HG03045 (cell line): Measurements from ENCODE around the gene KRT27.
"Not testable (repeated sequence)": the region's sequence is repeated elsewhere in the genome, so short reads cannot be mapped to it uniquely, and the experiment has no call there.

Experiments used
- ATAC-seq: cut with Tn5 transposase; IDR thresholded peaks from one replicate; pipeline ENCODE4 v1.9.1; 2021; ENCODE audit warnings: mild to moderate bottlenecking, moderate library complexity; ENCODE audit not compliant: unreplicated experiment

The KRT27 gene

GRCh38 chr17:40760105-40761016 lies 22.0 kb downstream of the KRT27 start:
- no peak for ATAC-seq

GRCh38 chr17:40755231-40755630 lies 27.1 kb downstream of the KRT27 start, which contains the start of gene KRT25:
Gene KRT25 (minus strand): TSS chr17:40755331. CDS start chr17:40755271, 60 bp downstream.
- ATAC-seq: no peak

GRCh38 chr17:40753804-40754203 lies 28.5 kb downstream of the KRT27 start:
- ATAC-seq: no peak

- ATAC-seq: no peak
These were observed 31.3 kb downstream of the KRT27 start for GRCh38 chr17:40751065-40751464.

- no peak for ATAC-seq
These were observed 32.0 kb downstream of the KRT27 start for GRCh38 chr17:40750391-40750790.

- ATAC-seq: not testable (repeated sequence)
These were observed 33.7 kb downstream of the KRT27 start for GRCh38 chr17:40748666-40749065.

- no peak for ATAC-seq
These were observed 43.8 kb downstream of the KRT27 start for GRCh38 chr17:40738553-40738952.

- ATAC-seq: no peak
These were observed 47.3 kb downstream of the KRT27 start for GRCh38 chr17:40735016-40735415.

GRCh38 chr17:40734018-40734417 lies 48.3 kb downstream of the KRT27 start:
- ATAC-seq: no peak

- ATAC-seq: no peak
These were observed 51.4 kb downstream of the KRT27 start for GRCh38 chr17:40730970-40731369.

- ATAC-seq: no peak
These were observed 54.7 kb downstream of the KRT27 start for GRCh38 chr17:40727447-40728231.

GRCh38 chr17:40726919-40727318 lies 55.4 kb downstream of the KRT27 start:
- no peak for ATAC-seq
